H7 (cell line): Measurements from ENCODE around the gene PRDM7. TPM values are rescaled to one million over a fixed set of nuclear protein-coding genes. Genes with fewer than 3 reads are reported as not detected.

Experiments
- DNase-seq: peaks from one replicate; pipeline ENCODE4 v3.0.0; 2012
- H3K27me3 ChIP-seq: 2 replicates; pipeline ENCODE4 v1.6.0; 2011; ENCODE audit warnings: mild to moderate bottlenecking, low read length; ENCODE audit not compliant: control insufficient read depth, insufficient read depth
- H3K36me3 ChIP-seq: replicated peaks from 2 replicates; pipeline ENCODE4 v1.5.1; 2011; ENCODE audit warnings: low read length; ENCODE audit not compliant: control insufficient read depth, insufficient read depth
- H3K4me3 ChIP-seq: 2 replicates; pipeline ENCODE4 v1.5.1; 2011; ENCODE audit warnings: low read depth, mild to moderate bottlenecking, control low read depth, low read length, moderate library complexity; ENCODE audit not compliant: insufficient read depth
- total RNA-seq: library from RNA; depleted of rRNA; stranded (reverse); fragments of >200 nt; shearing (Covaris generic); gene quantifications from 2 replicates; pipeline ENCODE4 v1.2.3, GENCODE V29; 2014

The PRDM7 gene
- total RNA-seq, 1 experiment from 2014 or later, result not detected

DNA sequence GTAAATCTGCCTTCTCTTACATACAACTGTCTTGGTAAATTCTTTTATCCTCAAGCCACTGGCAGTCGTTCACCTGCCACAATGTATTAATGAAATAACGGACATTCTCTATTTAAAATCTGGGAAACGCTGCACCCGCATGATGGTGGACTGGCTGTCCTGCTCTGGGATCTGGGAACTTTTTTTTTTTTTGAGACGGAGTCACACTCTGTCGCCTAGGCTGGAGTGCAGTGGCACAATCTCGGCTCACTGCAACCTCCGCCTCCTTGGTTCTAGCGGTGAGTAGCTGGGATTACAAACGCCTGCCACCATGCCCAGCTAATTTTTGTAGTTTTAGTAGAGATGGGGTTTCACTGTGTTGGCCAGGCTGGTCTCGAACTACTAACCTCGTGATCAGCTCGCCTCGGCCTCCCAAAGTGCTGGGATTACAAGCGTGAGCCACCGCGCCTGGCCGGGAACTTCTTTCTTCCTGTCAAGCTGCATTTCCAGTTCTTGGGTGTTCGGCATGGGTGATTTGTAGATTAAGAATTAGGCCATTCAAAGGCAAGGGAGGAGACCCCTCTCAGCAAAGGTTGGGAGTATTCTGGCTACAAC is 28.3 kb downstream of the PRDM7 start:
- no peak for DNase-seq
- Histone ChIP-seq H3K36me3 (no peaks in the 10 kb centered on the region), H3K4me3 (no peak overlapping the region), H3K27me3 (no peaks in the 10 kb centered on the region)

DNA sequence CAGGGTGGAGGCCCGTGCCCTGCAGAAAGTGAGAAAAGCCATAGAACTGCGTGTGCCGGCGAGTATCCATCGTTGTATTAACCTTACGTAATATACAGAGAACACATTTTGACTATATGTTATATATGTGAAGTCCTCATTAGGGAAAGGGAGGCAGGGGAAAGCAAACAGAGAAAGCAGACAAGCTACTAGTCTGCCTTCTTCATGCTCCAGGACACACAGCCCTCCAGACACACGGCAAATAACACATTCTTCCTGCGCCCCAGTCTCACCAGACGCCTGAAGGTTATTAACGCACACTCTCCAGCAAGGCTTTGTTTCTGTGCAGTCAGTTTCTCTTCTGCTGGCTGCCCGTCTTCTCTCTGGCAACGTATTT is 28.8 kb downstream of the PRDM7 start:
- no peak for DNase-seq
- H3K36me3 ChIP-seq, result peaks cover under 1% of the 10 kb centered on the region
- no peak overlapping the region for H3K4me3 ChIP-seq
- no peaks in the 10 kb centered on the region for H3K27me3 ChIP-seq

DNA sequence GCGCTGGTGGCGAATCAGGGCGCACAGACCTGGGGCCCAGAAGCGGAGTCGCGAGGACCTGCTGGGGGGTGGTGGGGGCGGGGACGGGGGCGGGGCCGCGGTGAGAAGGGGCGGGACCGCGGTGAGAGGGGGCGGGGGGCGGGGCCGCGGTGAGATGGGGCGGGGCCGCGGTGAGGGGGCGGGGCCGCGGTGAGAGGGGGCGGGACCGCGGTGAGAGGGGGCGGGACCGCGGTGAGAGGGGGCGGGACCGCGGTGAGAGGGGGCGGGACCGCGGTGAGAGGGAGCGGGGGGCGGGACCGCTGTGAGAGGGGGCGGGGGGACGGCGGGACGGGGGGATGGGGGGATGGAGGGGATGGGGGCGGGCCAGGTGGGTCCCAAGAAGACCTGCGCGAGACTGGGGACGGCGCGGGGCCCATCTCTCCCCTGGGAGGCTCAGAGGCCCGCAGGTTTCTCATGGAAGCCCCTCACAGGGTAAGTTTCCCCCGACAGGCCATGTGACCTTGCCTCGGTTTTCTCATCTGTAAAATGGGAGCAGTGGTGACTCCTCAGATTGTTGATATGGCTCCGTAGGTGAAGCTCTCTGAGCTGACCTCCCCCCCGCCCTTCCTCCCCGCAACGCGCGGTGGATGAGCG is 29.3 kb downstream of the PRDM7 start:
- peak overlapping the region; percentile 56 for H3K4me3 ChIP-seq
- H3K27me3 ChIP-seq, result no peaks in the 10 kb centered on the region
- DNase-seq, result peak; percentile 97
- peaks cover 3% of the 10 kb centered on the region for H3K36me3 ChIP-seq

DNA sequence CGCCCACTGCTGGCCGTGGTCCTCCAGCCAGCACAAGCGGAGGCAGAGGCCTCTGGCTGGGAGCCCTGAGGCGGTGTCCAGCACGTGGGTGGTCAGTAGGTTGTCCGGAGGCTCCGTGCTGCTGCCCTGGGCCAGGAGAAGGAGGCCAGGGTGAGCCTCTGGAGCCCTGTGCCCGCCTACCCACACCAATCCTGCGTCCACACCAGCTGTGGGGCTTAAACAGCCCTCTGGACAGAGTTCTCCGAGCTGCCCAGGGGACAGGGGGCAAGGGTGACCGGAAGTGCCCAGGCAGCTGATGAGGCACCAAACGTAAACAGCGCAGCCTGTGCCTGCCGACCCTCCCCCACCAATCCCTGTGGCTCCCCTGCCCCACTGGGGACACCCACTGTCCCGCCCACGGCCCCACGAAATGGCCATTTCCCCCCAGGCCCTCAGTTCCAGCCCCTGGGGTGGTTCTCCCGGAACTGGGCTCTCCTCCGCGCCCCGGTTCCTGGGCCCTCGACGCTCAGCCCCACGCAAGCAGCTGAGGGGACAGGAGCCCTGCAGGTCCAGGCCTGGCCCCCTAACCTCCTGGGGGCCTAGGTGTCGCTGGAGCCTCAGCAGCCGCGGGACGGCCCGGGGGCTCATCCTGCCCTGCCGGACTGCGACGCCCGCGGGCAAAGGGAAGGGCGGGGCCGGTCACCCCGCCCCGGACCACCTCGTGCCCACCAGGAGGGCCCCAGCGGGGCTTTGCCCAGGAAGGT is 30.0 kb downstream of the PRDM7 start:
- H3K36me3 ChIP-seq, result peaks cover 5% of the 10 kb centered on the region
- peak overlapping the region; percentile 56 for H3K4me3 ChIP-seq
- no peaks in the 10 kb centered on the region for H3K27me3 ChIP-seq
- DNase-seq, result no peak

DNA sequence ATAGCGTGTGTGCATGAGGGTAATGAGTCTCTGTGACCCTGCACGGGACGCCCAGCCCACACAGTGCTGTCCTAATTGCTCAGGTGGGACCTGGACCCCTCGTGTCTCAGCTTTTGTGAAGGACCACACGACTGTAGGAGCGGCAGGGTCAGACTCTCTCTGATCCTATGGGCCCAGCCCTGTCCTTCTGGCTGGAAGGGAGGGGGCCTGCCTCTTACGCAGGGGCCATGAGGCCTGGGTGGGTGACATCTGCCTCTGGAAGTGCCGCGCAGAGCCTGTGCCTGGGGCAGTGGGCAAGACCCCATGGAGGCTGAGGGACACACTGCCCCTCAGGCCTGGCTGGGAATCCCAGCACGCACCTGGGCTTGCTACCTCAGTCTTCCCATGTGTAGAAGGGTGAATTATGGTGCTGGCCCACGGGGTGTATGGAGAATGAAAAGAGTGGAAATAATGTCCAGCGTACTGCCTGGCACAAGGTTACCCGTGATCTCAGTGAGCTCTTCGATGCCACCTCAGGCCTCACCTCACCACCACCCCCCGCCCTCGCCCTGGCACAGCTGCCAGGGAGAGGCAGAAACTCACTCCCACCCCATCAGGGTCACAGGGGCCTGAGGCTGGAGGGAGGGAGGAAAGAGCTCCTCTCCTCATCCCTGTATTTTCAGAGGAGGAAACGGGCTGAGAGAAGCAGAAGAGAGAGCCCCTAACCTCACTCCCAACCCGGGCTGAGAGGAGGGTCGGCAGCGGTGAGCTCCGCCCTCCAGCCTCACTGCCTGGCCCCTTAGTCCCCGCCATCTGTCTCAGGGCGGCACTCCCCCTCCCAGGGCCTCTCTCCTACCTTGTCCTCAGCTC is 30.8 kb downstream of the PRDM7 start:
- DNase-seq, result peak; percentile 98
- peaks cover 5% of the 10 kb centered on the region for H3K36me3 ChIP-seq

DNA sequence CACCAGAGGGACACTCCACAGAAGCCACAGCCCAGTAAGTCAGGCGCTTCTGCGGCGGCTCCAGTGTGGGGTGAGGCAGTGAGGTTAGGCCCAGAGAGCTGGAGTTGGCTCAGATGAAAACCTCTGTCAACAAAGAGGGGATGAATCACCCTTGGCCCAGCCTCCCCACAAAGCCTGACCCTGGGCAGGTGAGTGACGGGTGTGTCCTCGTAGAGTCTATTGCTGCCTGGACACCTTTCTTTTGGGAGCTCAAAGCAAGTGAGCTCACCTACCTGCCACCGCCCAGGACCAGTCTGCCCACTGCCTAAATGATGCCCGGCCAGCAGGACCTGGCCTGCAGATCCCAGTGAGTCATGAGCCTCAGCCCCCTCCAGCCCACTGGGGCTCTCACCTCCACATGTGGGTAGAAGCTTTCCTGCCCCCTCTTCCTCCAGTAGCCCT is 33.0 kb downstream of the PRDM7 start:
- Histone ChIP-seq H3K4me3 (no peak overlapping the region), H3K27me3 (no peaks in the 10 kb centered on the region), H3K36me3 (peaks cover 5% of the 10 kb centered on the region)
- DNase-seq, result no peak

More for the DNA sequence above, 30.8 kb downstream of the PRDM7 start:
- Histone ChIP-seq H3K4me3 (peak overlapping the region; percentile 56), H3K27me3 (no peaks in the 10 kb centered on the region)

DNA sequence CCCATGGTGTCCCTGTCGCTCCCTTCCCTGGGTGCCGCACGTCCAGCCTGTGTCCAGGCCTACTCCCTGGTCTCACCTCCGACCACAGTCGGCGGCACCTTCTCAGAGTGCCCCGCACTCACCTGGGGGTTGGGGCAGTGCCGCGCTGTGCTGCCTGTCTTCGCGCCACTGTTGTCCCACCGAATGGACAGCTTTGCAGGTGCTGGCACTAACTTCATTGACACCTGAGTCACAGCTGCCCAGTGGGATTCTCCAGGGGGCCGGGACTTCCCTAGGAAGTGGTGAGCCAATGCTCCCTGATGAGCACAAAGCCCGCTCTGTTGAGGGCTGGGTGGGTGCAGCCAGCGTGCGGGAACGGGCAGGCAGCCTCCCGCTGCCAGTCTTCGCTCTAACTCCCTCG is 33.6 kb downstream of the PRDM7 start:
- Histone ChIP-seq H3K27me3 (no peaks in the 10 kb centered on the region), H3K36me3 (peaks cover 6% of the 10 kb centered on the region), H3K4me3 (no peak overlapping the region)
- peak; percentile 23 for DNase-seq

DNA sequence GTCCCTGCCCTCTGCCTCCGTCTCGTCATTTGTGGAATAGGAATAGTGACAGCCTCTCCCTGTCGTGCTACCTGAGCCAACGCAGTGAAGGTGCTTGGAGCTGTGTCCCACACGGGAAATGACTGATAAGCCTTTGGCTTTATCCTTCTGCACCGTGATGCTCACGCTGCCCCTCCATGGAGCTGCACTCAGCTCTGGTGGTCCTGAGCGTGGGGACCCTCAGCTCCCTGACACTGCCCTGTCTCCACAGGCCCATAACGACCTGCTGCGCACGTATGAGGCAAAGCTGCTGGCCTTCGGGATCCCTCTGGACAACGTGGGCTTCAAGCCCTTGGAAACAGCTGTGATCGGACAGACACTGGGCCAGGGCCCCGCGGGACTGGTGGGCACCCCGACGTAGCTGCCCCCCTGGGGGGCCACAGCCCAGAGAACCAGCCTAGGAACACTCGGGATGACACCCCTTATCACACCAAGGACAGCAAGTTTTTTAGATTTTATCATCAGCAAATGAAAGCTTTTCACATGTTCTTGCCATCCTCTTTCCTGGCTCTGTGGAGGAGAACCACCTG is 34.1 kb downstream of the PRDM7 start:
- no peaks in the 10 kb centered on the region for H3K27me3 ChIP-seq
- peaks cover 6% of the 10 kb centered on the region for H3K36me3 ChIP-seq
- H3K4me3 ChIP-seq, result no peak overlapping the region
- DNase-seq, result peak; percentile 34

DNA sequence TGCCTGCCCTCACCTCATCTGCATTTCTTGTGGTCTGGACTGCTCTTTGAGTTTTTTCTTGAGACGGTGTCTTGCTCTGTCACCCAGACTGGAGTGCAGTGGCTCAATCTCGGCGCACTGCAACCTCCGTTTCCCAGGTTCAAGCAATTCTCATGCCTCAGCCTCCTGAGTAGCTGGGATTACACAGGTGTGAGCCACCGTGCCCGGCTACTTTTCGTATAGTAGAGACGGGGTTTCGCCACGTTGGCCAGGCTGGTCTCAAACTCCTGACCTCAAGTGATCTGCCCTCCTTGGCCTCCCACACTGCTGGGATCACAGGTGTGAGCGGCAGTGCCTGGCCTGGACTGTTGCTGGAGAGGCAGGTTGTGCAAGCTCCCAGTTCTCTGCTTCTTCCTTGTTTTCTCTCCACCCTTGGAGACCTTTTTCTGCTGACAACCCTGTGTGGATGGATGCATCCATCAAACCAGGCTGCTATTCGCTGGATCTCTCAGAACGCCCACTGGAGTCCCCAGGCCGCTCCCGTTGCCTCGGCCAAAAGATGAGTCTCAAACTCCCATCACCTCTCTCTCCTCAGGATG is 35.1 kb downstream of the PRDM7 start:
- peak; percentile 26 for DNase-seq

DNA sequence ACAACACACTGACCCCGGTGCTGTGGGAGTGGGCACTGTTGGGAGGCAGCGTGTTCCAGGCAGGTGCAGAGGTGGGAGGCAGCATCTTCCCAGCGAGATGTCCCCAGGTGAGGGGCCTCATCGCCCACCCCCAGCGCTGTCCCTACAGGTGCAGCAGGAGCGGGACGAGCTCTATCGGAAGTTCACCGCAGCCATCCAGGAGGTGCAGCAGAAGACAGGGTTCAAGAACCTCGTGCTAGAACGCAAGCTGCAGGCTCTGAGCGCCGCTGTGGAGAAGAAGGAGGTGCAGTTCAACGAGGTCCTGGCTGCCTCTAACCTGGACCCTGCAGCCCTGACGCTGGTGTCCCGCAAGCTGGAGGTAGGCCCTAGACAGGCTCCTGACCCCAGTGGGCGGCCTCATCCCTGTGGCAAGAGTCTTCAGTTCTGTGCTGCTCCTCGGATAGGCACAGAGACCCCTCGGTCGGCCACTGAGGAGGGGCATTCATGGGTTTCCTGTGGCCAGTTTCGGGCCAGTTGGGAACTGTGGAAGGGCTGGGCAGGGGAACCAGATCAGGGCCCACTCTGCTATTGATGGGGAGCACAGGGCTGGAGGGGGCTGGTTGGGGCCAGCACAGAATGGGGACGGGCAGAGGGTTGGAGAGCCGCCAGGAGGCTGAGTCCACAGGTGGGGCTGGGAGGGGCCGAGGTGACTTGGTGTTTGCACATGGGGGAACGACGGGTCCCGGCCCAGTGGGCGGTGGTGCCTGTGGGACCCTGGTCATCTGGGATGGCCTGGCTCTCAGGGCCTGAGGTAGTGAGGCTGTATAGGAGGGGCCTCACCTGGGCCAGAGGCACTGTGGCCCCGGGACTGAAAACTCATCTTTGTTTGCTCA is 36.7 kb downstream of the PRDM7 start:
- Histone ChIP-seq H3K4me3 (no peak overlapping the region), H3K27me3 (no peaks in the 10 kb centered on the region), H3K36me3 (peaks cover 11% of the 10 kb centered on the region)
- peak; percentile 47 for DNase-seq

More for the DNA sequence above, 35.1 kb downstream of the PRDM7 start:
- no peak overlapping the region for H3K4me3 ChIP-seq
- peaks cover 6% of the 10 kb centered on the region for H3K36me3 ChIP-seq
- H3K27me3 ChIP-seq, result no peaks in the 10 kb centered on the region

DNA sequence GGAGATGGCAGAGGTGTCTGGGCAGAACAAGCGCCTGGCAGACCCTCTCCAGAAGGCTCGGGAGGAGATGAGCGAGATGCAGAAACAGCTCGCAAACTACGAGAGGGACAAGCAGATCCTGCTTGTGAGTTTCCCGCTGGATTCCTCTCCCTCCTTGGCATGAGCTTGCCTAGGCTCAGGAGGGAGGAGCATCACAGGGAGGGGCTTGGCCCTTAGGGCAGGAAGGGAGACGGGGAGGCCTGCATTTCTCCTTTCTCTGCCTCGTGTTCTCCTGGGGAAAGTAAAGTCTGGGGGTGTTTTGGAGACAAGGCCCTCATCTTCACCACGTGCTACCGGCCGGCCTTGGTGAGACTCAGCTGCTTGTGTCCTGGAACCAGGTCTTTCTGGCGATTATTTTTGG is 39.9 kb downstream of the PRDM7 start:
- no peaks in the 10 kb centered on the region for H3K27me3 ChIP-seq
- peak; percentile 47 for DNase-seq
- H3K36me3 ChIP-seq, result peaks cover 6% of the 10 kb centered on the region
- H3K4me3 ChIP-seq, result no peak overlapping the region

DNA sequence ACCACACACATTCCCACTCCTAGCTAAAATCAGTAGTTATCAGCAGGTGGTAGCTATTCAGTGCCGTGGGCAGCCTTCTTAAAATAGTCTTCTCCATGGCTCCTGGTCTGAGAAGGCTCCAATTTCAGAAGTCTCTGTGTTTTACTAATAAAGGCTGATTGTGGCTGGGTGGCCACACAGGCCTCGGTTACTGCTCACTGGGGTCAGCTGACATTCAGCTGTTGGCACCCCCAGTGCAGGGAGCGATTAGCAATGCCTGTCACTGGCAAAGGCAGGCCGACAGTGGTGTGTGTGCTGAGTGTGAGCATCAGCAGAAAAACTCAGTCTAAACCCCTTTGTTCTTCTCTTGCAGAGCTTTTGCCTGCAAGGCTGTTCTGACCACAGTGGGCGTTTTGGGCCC is 41.2 kb downstream of the PRDM7 start:
- Histone ChIP-seq H3K36me3 (peaks cover 11% of the 10 kb centered on the region), H3K4me3 (no peak overlapping the region), H3K27me3 (no peaks in the 10 kb centered on the region)
- peak; percentile 60 for DNase-seq

DNA sequence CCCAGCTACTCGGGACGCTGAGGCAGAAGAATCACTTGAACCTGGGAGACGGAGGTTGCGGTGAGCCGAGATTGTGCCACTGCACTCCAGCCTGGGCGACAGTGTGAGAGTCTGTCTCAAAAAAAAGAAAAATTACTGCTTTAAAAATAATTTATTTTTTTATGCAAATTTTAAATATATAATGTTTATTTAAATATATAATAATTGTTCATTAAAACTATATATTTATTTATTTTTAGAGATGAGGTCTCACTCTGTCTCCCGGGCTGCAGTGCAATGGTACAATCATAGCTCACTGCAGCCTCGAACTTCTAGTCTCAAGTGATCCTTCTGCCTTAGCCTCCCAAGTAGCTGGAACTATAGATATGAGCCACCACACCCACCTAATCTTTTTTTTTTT is 42.6 kb downstream of the PRDM7 start:
- Histone ChIP-seq H3K4me3 (no peak overlapping the region), H3K36me3 (peaks cover 11% of the 10 kb centered on the region), H3K27me3 (no peaks in the 10 kb centered on the region)
- DNase-seq, result no peak
